Peyer's patch (tissue), 4 donors: Measurements from ENCODE around the gene RAD51B. TPM values are rescaled to one million over a fixed set of nuclear protein-coding genes. Genes with fewer than 3 reads are reported as not detected.

ENCODE experiments used
- DNase-seq, 3 donors: peaks; one replicate each; pipeline ENCODE4 v3.0.0-alpha.2; 2017 to 2019
- H3K27ac ChIP-seq, 4 donors: fragments of 200-600 bp; sonication (generic); one replicate each; pipeline ENCODE4 v1.5.1; 2016 to 2019
- H3K27me3 ChIP-seq, 2 donors: fragments of 200-600 bp; sonication (generic); one replicate each; pipeline ENCODE4 v1.5.1; 2019
- H3K36me3 ChIP-seq, 3 donors: fragments of 200-600 bp; sonication (generic); one replicate each; pipeline ENCODE4 v1.5.1; 2016 to 2019
- H3K4me1 ChIP-seq, 4 donors: fragments of 200-600 bp; sonication (generic); one replicate each; pipeline ENCODE4 v1.5.1; 2016 to 2019
- H3K4me3 ChIP-seq, 4 donors: fragments of 200-600 bp; sonication (generic); 1 replicate in 3 of 4; 2 replicates in 1 of 4; pipeline ENCODE4 v1.5.1; 2016 to 2019; ENCODE audit warnings: mild to moderate bottlenecking in 1 of 4
- H3K9me3 ChIP-seq, 4 donors: fragments of 200-600 bp; sonication (generic); one replicate each; pipeline ENCODE4 v1.5.1; 2016 to 2019; ENCODE audit warnings: mild to moderate bottlenecking in 1 of 4
- POLR2A ChIP-seq, 2 donors: fragments of 450-650 bp; IDR thresholded peaks; one replicate each; pipeline ENCODE4 v1.5.1; 2017; ENCODE audit warnings: antibody characterized with exemption in 2 of 2, mild to moderate bottlenecking in 2 of 2, moderate library complexity in 2 of 2
- total RNA-seq, 4 donors: library from RNA; depleted of rRNA; stranded (reverse); fragments of >200 nt; gene quantifications; one replicate each; pipeline ENCODE4 v1.1.0, GENCODE V29; 2016
- TF ChIP-seq, protein P1 (sequence below), 6 experiments: fragments of 450-650 bp in 4 of 6; fragments of 200-600 bp in 2 of 6; sonication (generic) in 1 of 6; IDR thresholded peaks; one replicate each; pipeline ENCODE4 v1.5.1; 2017 to 2019; ENCODE audit warnings: antibody characterized with exemption in 6 of 6, mild to moderate bottlenecking in 3 of 6, moderate library complexity in 1 of 6

Gene RAD51B
- total RNA-seq, 4 donors from 2014 or later, result 12.6 to 103 (median 33.1) TPM

DNA sequence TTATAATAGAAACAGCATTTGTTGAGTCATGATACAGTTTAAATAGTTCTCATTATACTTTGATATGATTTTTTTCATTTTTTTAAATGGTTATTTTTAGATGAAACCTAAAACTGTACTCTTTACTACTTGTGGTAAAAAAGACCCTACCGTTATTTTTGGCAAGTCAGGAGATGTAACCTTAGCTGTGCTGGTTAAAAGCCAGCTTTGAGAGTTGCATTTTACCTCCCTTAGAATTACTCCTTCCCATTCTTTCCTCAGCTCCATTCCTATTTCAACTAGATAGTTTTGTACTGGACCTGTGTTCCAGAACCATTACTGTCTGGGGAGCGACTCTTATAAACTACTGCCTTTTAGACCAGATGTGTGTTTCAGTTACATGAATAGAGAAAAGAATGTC is 92.0 kb downstream of the RAD51B start:
- H3K27me3 ChIP-seq, result no peaks in the 10 kb centered on the region
- no peak overlapping the region for H3K4me3 ChIP-seq
- DNase-seq, result no peak
- no peaks in the 10 kb centered on the region for H3K9me3 ChIP-seq
- no peak overlapping the region for H3K27ac ChIP-seq
- no peaks in the 10 kb centered on the region for H3K36me3 ChIP-seq
- no peak for TF ChIP-seq POLR2A (IDR thresholded peaks at IDR 0.05)
- TF ChIP-seq, protein P1, sequence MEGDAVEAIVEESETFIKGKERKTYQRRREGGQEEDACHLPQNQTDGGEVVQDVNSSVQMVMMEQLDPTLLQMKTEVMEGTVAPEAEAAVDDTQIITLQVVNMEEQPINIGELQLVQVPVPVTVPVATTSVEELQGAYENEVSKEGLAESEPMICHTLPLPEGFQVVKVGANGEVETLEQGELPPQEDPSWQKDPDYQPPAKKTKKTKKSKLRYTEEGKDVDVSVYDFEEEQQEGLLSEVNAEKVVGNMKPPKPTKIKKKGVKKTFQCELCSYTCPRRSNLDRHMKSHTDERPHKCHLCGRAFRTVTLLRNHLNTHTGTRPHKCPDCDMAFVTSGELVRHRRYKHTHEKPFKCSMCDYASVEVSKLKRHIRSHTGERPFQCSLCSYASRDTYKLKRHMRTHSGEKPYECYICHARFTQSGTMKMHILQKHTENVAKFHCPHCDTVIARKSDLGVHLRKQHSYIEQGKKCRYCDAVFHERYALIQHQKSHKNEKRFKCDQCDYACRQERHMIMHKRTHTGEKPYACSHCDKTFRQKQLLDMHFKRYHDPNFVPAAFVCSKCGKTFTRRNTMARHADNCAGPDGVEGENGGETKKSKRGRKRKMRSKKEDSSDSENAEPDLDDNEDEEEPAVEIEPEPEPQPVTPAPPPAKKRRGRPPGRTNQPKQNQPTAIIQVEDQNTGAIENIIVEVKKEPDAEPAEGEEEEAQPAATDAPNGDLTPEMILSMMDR (IDR thresholded peaks at IDR 0.05), result no peak
- no peaks in the 10 kb centered on the region for H3K4me1 ChIP-seq

DNA sequence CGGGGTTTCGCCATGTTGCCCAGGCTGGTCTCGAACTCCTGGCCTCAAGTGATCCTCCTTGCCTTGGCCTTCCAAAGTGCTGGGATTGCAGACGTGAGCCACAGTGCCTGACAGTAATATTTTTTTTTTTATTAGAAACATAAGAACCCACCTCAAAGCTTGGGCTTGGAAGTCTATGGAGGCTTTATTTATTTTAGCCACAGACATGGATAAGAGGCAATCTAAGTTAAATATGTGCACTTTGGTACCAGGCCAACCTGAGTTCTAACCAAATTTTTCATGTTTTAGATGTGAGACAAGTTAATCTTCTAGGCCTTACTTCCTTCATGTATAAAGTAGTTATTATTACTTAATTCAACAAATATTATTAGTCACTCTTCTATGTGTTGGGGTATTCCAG is 96.9 kb downstream of the RAD51B start:
- TF ChIP-seq, protein P1 (IDR thresholded peaks at IDR 0.05), result no peak
- no peak for TF ChIP-seq POLR2A (IDR thresholded peaks at IDR 0.05)
- Histone ChIP-seq H3K36me3 (no peaks in the 10 kb centered on the region), H3K27me3 (no peaks in the 10 kb centered on the region), H3K4me1 (no peaks in the 10 kb centered on the region), H3K27ac (no peak overlapping the region), H3K9me3 (no peaks in the 10 kb centered on the region), H3K4me3 (no peak overlapping the region)
- no peak for DNase-seq

DNA sequence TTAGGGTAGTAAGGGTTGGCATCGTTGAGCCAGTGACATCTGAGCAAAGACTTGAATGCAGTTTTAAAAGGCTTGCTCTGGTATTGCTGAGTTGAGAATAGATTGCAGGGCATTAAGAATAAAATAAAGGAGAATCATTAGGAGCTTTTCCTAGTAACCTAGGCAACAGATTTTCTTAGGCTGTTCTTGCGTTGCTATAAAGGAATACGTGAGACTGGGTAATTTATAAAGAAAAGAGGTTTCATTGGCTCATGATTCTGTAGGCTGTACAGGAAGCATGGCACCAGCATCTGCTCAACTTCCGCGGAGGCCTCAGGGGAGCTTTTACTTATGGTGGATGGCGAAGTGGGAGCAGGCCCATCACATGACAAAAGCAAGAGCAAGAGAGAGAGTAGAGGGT is 97.4 kb downstream of the RAD51B start:
- Histone ChIP-seq H3K4me1 (no peaks in the 10 kb centered on the region), H3K9me3 (no peaks in the 10 kb centered on the region), H3K36me3 (no peaks in the 10 kb centered on the region), H3K27me3 (no peaks in the 10 kb centered on the region), H3K27ac (no peak overlapping the region), H3K4me3 (no peak overlapping the region)
- no peak for TF ChIP-seq POLR2A (IDR thresholded peaks at IDR 0.05)
- DNase-seq, result no peak

DNA sequence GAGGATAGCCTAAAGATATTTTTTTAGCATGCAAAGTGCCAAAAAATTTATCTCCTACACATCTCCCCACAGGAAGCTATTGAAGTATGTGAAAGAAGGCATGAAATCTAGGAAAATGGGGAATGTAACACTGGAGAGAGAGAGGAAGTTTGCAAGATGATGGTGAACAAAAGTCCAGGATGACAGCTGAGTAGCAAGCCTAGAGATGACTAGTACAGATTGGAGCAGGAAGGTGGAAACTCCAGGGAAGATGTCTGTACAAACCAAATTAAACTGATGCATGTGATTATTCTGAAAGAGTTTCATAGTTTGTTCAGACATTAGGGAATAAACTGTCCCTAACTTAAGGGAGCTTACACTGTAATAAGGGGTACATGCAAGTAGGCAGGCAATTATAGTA is 99.3 kb downstream of the RAD51B start:
- Histone ChIP-seq H3K4me1 (no peaks in the 10 kb centered on the region), H3K27ac (no peak overlapping the region), H3K4me3 (no peak overlapping the region), H3K36me3 (no peaks in the 10 kb centered on the region), H3K27me3 (no peaks in the 10 kb centered on the region), H3K9me3 (no peaks in the 10 kb centered on the region)
- TF ChIP-seq, protein P1 (IDR thresholded peaks at IDR 0.05), result no peak
- DNase-seq, result no peak

DNA sequence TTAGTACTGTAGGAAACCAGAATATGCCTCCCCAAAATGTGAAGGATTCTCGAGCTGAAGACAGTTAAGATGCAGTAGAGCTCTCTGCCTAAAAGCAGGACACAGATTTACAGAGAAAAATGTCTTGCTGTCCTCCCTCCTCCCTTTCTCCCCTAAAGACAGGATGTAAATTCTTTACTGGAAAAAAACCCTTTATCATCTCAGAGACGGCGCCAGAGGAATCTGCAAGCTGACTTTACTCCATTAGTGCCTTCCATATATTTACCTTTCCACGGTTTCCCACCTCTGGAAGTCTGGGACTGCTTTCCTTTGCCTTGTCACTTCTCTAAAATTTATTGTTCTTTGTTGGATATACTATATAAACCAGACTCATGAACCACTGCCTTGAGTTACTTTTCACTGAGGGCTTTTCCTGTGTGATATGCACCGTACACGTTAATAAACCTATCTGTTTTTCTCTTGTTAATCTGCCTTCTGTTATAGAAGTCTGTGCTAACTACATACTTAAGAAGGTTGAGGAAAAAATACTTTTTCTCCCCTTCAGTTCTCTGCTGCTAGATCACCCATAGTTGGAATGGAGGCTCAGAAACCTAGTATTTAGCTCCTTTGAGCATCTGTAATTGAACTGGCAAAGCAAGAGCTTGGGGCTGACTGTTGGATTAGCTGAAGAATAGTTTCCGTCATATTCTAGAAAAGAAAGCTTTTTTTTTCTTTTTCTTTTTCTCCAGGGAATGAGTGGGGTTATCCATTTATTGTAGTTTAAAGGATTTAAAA is 99.9 kb downstream of the RAD51B start:
- Histone ChIP-seq H3K9me3 (no peaks in the 10 kb centered on the region), H3K4me1 (no peaks in the 10 kb centered on the region), H3K4me3 (no peak overlapping the region), H3K27ac (no peak overlapping the region), H3K27me3 (no peaks in the 10 kb centered on the region), H3K36me3 (no peaks in the 10 kb centered on the region)
- no peak for DNase-seq
- TF ChIP-seq POLR2A (IDR thresholded peaks at IDR 0.05), result no peak
- TF ChIP-seq, protein P1 (IDR thresholded peaks at IDR 0.05), result no peak

DNA sequence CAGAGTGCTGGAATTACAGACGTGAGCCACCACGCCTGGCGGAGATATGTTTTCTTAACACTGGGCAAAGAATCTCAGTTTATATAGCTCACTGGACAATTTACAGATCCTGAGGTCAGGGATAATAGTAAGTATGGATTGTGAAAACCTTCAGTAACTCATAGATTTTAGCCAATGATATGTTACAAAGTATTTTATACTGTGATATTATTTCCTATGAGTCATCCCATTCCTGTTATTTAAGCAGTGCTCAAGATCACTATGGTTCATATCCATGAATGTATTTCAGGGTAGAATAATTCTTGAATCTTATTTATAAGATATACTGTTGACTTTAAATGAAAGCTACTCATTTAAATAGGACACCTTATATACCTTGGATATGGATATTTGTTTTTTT is 107.2 kb downstream of the RAD51B start:
- Histone ChIP-seq H3K36me3 (no peaks in the 10 kb centered on the region), H3K27ac (no peak overlapping the region), H3K9me3 (peaks cover 0 to 2% (median 0%) of the 10 kb centered on the region in 4 donors), H3K27me3 (no peaks in the 10 kb centered on the region), H3K4me1 (no peaks in the 10 kb centered on the region), H3K4me3 (no peak overlapping the region)
- TF ChIP-seq, protein P1 (IDR thresholded peaks at IDR 0.05), result no peak
- no peak for TF ChIP-seq POLR2A (IDR thresholded peaks at IDR 0.05)
- DNase-seq, result no peak
